Stimulated activated CD8-positive, alpha-beta memory T cell treated with anti-CD3 and anti-CD28 coated beads, Interleukin-2, amount 100 ng/mL, for 48 hours (primary cell): ENCODE data around the gene TRAF6.

ENCODE experiments used
- DNase-seq, 2 donors: peaks; one replicate each; pipeline ENCODE4 v3.0.0-alpha.2; 2020; ENCODE audit warnings: low read depth in 2 of 2

The TRAF6 gene

GRCh38 chr11:36458129-36458915 lies 51.8 kb downstream of the TRAF6 start:
- no peak for DNase-seq

GRCh38 chr11:36456156-36456555 lies 53.9 kb downstream of the TRAF6 start:
- DNase-seq: no peak

GRCh38 chr11:36455658-36456111 lies 54.4 kb downstream of the TRAF6 start:
- no peak for DNase-seq

- DNase-seq: no peak
Measured at GRCh38 chr11:36454941-36455631, 55.0 kb downstream of the TRAF6 start.

- no peak for DNase-seq
Measured at GRCh38 chr11:36454551-36454940, 55.5 kb downstream of the TRAF6 start.

- DNase-seq: no peak
Measured at GRCh38 chr11:36453678-36454077, 56.4 kb downstream of the TRAF6 start.

GRCh38 chr11:36452961-36453360 lies 57.1 kb downstream of the TRAF6 start:
- DNase-seq: no peak

GRCh38 chr11:36452236-36452940 lies 57.7 kb downstream of the TRAF6 start:
- peak in 1 of 2 donors; percentile 14 for DNase-seq

- DNase-seq: no peak
Measured at GRCh38 chr11:36451681-36452080, 58.4 kb downstream of the TRAF6 start.

GRCh38 chr11:36451045-36451444 lies 59.0 kb downstream of the TRAF6 start:
- no peak for DNase-seq

- no peak for DNase-seq
Measured at GRCh38 chr11:36450110-36450572, 59.9 kb downstream of the TRAF6 start.

- DNase-seq: no peak
Measured at GRCh38 chr11:36449561-36450096, 60.4 kb downstream of the TRAF6 start.

- DNase-seq: no peak
Measured at GRCh38 chr11:36447947-36448346, 62.1 kb downstream of the TRAF6 start.

- no peak for DNase-seq
Measured at GRCh38 chr11:36447514-36447913, 62.6 kb downstream of the TRAF6 start.

- no peak for DNase-seq
Measured at GRCh38 chr11:36446135-36446534, 63.9 kb downstream of the TRAF6 start.

GRCh38 chr11:36443661-36444060 lies 66.4 kb downstream of the TRAF6 start:
- DNase-seq: no peak

GRCh38 chr11:36441610-36442208 lies 68.4 kb downstream of the TRAF6 start:
- DNase-seq: no peak

- no peak for DNase-seq
Measured at GRCh38 chr11:36438126-36438525, 71.9 kb downstream of the TRAF6 start.

GRCh38 chr11:36437413-36437812 lies 72.7 kb downstream of the TRAF6 start:
- DNase-seq: no peak
